ENCODE data around the gene FBXO21.

FBXO21 gene

GRCh38 chr12:117169548-117169947, 20.7 kb downstream of the FBXO21 start:
- TF ChIP-seq CTCF (IDR thresholded peaks at IDR 0.05; ENCODE audit: low read length) (no peak), EZH2 (IDR thresholded peaks at IDR 0.05; ENCODE audit: borderline replicate concordance, low read length) (no peak)
- no peaks in the 10 kb centered on the region for H3K9me2 ChIP-seq (ENCODE audit: low read depth, low read length)
- H3K36me3 ChIP-seq (ENCODE audit: insufficient read depth, low read length) = peaks cover 100% of the 10 kb centered on the region
- H3K9ac ChIP-seq (ENCODE audit: low read length) = no peak overlapping the region
- no peak overlapping the region for H3K27ac ChIP-seq (ENCODE audit: low read depth, low read length, poor library complexity, severe bottlenecking)
- H4K20me1 ChIP-seq (ENCODE audit: insufficient read depth, low read length) = no peaks in the 10 kb centered on the region
- H3K4me2 ChIP-seq (ENCODE audit: low read length) = no peak overlapping the region
- no peak overlapping the region for H3K4me3 ChIP-seq (ENCODE audit: low read depth, low read length, poor library complexity, severe bottlenecking)
- no peaks in the 10 kb centered on the region for H3F3A ChIP-seq (ENCODE audit: insufficient read depth, low read length)
- H3K4me1 ChIP-seq (ENCODE audit: insufficient read depth, low read length, severe bottlenecking) = no peaks in the 10 kb centered on the region
- no peaks in the 10 kb centered on the region for H3K79me2 ChIP-seq (ENCODE audit: insufficient read depth, low read length)
- H3K9me3 ChIP-seq (ENCODE audit: low read length) = no peaks in the 10 kb centered on the region
- no peaks in the 10 kb centered on the region for H3K27me3 ChIP-seq (ENCODE audit: insufficient read depth, low read length)
- no peak overlapping the region for H2AFZ ChIP-seq (ENCODE audit: low read length)

DNA sequence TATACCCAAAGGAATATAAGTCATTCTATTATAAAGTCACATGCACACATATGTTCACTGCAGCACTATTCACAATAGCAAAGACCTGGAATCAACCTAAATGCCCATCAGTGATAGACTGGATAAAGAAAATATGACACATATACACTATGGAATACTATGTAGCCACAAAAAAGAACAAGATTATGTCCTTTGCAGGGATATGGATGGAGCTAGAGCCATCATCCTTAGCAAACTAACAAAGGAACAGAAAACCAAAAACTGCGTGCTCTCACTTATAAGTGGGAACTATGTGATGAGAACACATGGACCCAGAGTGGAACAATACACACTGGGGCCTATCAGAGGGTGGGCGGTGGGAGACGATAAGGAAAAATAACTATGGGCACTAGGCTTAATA, 21.3 kb downstream of the FBXO21 start:
- no peaks in the 10 kb centered on the region for H3K9me3 ChIP-seq (ENCODE audit: low read length)
- H2AFZ ChIP-seq (ENCODE audit: low read length) = no peak overlapping the region
- H3K79me2 ChIP-seq (ENCODE audit: insufficient read depth, low read length) = no peaks in the 10 kb centered on the region
- no peak overlapping the region for H3K4me3 ChIP-seq (ENCODE audit: low read depth, low read length, poor library complexity, severe bottlenecking)
- no peaks in the 10 kb centered on the region for H4K20me1 ChIP-seq (ENCODE audit: insufficient read depth, low read length)
- H3K4me1 ChIP-seq (ENCODE audit: insufficient read depth, low read length, severe bottlenecking) = no peaks in the 10 kb centered on the region
- TF ChIP-seq EZH2 (IDR thresholded peaks at IDR 0.05; ENCODE audit: borderline replicate concordance, low read length) (no peak), CTCF (IDR thresholded peaks at IDR 0.05; ENCODE audit: low read length) (no peak)
- no peak overlapping the region for H3K27ac ChIP-seq (ENCODE audit: low read depth, low read length, poor library complexity, severe bottlenecking)
- H3K9ac ChIP-seq (ENCODE audit: low read length) = no peak overlapping the region
- no peaks in the 10 kb centered on the region for H3K27me3 ChIP-seq (ENCODE audit: insufficient read depth, low read length)
- H3K4me2 ChIP-seq (ENCODE audit: low read length) = no peak overlapping the region
- H3K36me3 ChIP-seq (ENCODE audit: insufficient read depth, low read length) = peaks cover 99% of the 10 kb centered on the region
- H3F3A ChIP-seq (ENCODE audit: insufficient read depth, low read length) = no peaks in the 10 kb centered on the region
- no peaks in the 10 kb centered on the region for H3K9me2 ChIP-seq (ENCODE audit: low read depth, low read length)

- Histone ChIP-seq H3K79me2 (ENCODE audit: insufficient read depth, low read length) (no peaks in the 10 kb centered on the region), H3K9me3 (ENCODE audit: low read length) (no peaks in the 10 kb centered on the region), H3K4me3 (ENCODE audit: low read depth, low read length, poor library complexity, severe bottlenecking) (no peak overlapping the region), H4K20me1 (ENCODE audit: insufficient read depth, low read length) (no peaks in the 10 kb centered on the region), H3K4me1 (ENCODE audit: insufficient read depth, low read length, severe bottlenecking) (no peaks in the 10 kb centered on the region), H2AFZ (ENCODE audit: low read length) (no peak overlapping the region), H3K27me3 (ENCODE audit: insufficient read depth, low read length) (no peaks in the 10 kb centered on the region), H3K27ac (ENCODE audit: low read depth, low read length, poor library complexity, severe bottlenecking) (no peak overlapping the region), H3K9me2 (ENCODE audit: low read depth, low read length) (no peaks in the 10 kb centered on the region), H3K4me2 (ENCODE audit: low read length) (no peak overlapping the region), H3K36me3 (ENCODE audit: insufficient read depth, low read length) (peaks cover 98% of the 10 kb centered on the region), H3F3A (ENCODE audit: insufficient read depth, low read length) (no peaks in the 10 kb centered on the region), H3K9ac (ENCODE audit: low read length) (no peak overlapping the region)
- TF ChIP-seq EZH2 (IDR thresholded peaks at IDR 0.05; ENCODE audit: borderline replicate concordance, low read length) (no peak), CTCF (IDR thresholded peaks at IDR 0.05; ENCODE audit: low read length) (no peak)
These were observed 22.5 kb downstream of the FBXO21 start for GRCh38 chr12:117167769-117168168.
